Trophoblast cell (in vitro differentiated cells and primary cell): ENCODE measurements around the gene EFNA1.
"Not testable (repeated sequence)": the region's sequence is repeated elsewhere in the genome, so short reads cannot be mapped to it uniquely, and the experiment has no call there.

Experiments used
- DNase-seq, 2 donors: peaks; one replicate each; pipeline ENCODE4 v3.0.0-alpha.2; 2016
- H2AFZ ChIP-seq: 2 replicates; pipeline ENCODE4 v1.6.1; 2013; ENCODE audit warnings: low read length, moderate library complexity, mild to moderate bottlenecking; ENCODE audit not compliant: insufficient read depth, poor library complexity
- H2AK5ac ChIP-seq: 2 replicates; pipeline ENCODE4 v1.6.1; 2013; ENCODE audit warnings: mild to moderate bottlenecking, low read length
- H2BK120ac ChIP-seq: 2 replicates; pipeline ENCODE4 v1.6.1; 2013; ENCODE audit warnings: low read length, mild to moderate bottlenecking, moderate library complexity; ENCODE audit not compliant: insufficient read depth, poor library complexity
- H2BK12ac ChIP-seq: 2 replicates; pipeline ENCODE4 v1.6.1; 2013; ENCODE audit warnings: mild to moderate bottlenecking, low read length, moderate library complexity
- H2BK5ac ChIP-seq: 2 replicates; pipeline ENCODE4 v1.6.1; 2013; ENCODE audit warnings: low read length, low read depth, moderate library complexity, mild to moderate bottlenecking; ENCODE audit not compliant: poor library complexity
- H3K14ac ChIP-seq: 2 replicates; pipeline ENCODE4 v1.6.1; 2013; ENCODE audit warnings: mild to moderate bottlenecking, low read length
- H3K18ac ChIP-seq: 2 replicates; pipeline ENCODE4 v1.6.1; 2013; ENCODE audit warnings: mild to moderate bottlenecking, low read length
- H3K23ac ChIP-seq: 2 replicates; pipeline ENCODE4 v1.6.1; 2013; ENCODE audit warnings: low read length
- H3K27ac ChIP-seq: 2 replicates; pipeline ENCODE4 v1.5.1; 2013; ENCODE audit warnings: low read depth, mild to moderate bottlenecking, inconsistent platforms, low read length, moderate library complexity
- H3K27me3 ChIP-seq: 2 replicates; pipeline ENCODE4 v1.6.1; 2013; ENCODE audit warnings: inconsistent platforms, mild to moderate bottlenecking, low read length, moderate library complexity; ENCODE audit not compliant: insufficient read depth
- H3K36me3 ChIP-seq, 2 experiments: 1 replicate in 1 of 2; 2 replicates in 1 of 2; pipeline ENCODE4 v1.6.1; 2013; ENCODE audit warnings: low read length in 2 of 2, mild to moderate bottlenecking in 2 of 2, moderate library complexity in 1 of 2; ENCODE audit not compliant: insufficient read depth in 2 of 2, control insufficient read depth in 1 of 2
- H3K4ac ChIP-seq: 2 replicates; pipeline ENCODE4 v1.6.1; 2013; ENCODE audit warnings: low read depth, mild to moderate bottlenecking, low read length, moderate library complexity
- H3K4me1 ChIP-seq, 2 experiments: 1 replicate in 1 of 2; 2 replicates in 1 of 2; pipeline ENCODE4 v1.6.1; 2013; ENCODE audit warnings: low read length in 2 of 2, mild to moderate bottlenecking in 2 of 2, moderate library complexity in 1 of 2; ENCODE audit not compliant: insufficient read depth in 2 of 2, control insufficient read depth in 1 of 2
- H3K4me2 ChIP-seq: 2 replicates; pipeline ENCODE4 v1.6.1; 2013; ENCODE audit warnings: inconsistent platforms, mild to moderate bottlenecking, low read length, moderate library complexity
- H3K4me3 ChIP-seq: 2 replicates; pipeline ENCODE4 v1.5.1; 2013; ENCODE audit warnings: mild to moderate bottlenecking, low read depth, low read length, inconsistent platforms
- H3K79me1 ChIP-seq: one replicate; pipeline ENCODE4 v1.6.1; 2013; ENCODE audit warnings: low read length
- H3K79me2 ChIP-seq: 2 replicates; pipeline ENCODE4 v1.6.1; 2013; ENCODE audit warnings: low read length, mild to moderate bottlenecking; ENCODE audit not compliant: control insufficient read depth, insufficient read depth, poor library complexity
- H3K9ac ChIP-seq: 2 replicates; pipeline ENCODE4 v1.6.1; 2013; ENCODE audit warnings: mild to moderate bottlenecking, low read length
- H3K9me3 ChIP-seq: 2 replicates; pipeline ENCODE4 v1.6.1; 2013; ENCODE audit warnings: low read depth, mild to moderate bottlenecking, control low read depth, inconsistent platforms, low read length; ENCODE audit not compliant: insufficient read depth
- H4K12ac ChIP-seq: 2 replicates; pipeline ENCODE4 v1.6.1; 2013; ENCODE audit warnings: low read depth, mild to moderate bottlenecking, low read length, moderate library complexity
- H4K8ac ChIP-seq: 2 replicates; pipeline ENCODE4 v1.6.1; 2013; ENCODE audit warnings: low read depth, mild to moderate bottlenecking, low read length, moderate library complexity
- H4K91ac ChIP-seq: one replicate; pipeline ENCODE4 v1.6.1; 2013; ENCODE audit warnings: low read depth, mild to moderate bottlenecking, low read length, moderate library complexity
- WGBS: extraction: QIAGEN DNeasy Blood & Tissue Kit; methylation state at CpG from one replicate; pipeline ENCODE4 v1.1.7; 2013; ENCODE audit warnings: missing lambda C conversion rate; ENCODE audit not compliant: insufficient read length, insufficient coverage; ENCODE audit errors: extremely low coverage; 5-methylcytosine and 5-hydroxymethylcytosine counted together

The EFNA1 gene

GRCh38 chr1:155166051-155166470 is 38.4 kb downstream of the EFNA1 start:
- no peak overlapping the region for H2BK12ac ChIP-seq
- H3K4me1 ChIP-seq = peaks cover 4 to 14% of the 10 kb centered on the region in 2 experiments
- no peak overlapping the region for H3K9ac ChIP-seq
- H3K4ac ChIP-seq = no peak overlapping the region
- no peaks in the 10 kb centered on the region for H3K79me2 ChIP-seq
- no peak overlapping the region for H4K91ac ChIP-seq
- no peak overlapping the region for H3K27ac ChIP-seq
- H2AFZ ChIP-seq = no peak overlapping the region
- WGBS = no CpG with 5 or more reads among the region's 8 CpGs
- H2BK5ac ChIP-seq = no peak overlapping the region
- H3K18ac ChIP-seq = no peak overlapping the region
- H3K4me2 ChIP-seq = no peak overlapping the region
- no peaks in the 10 kb centered on the region for H3K9me3 ChIP-seq
- no peak overlapping the region for H3K4me3 ChIP-seq
- no peak overlapping the region for H2AK5ac ChIP-seq
- H3K36me3 ChIP-seq = peaks cover 8 to 14% of the 10 kb centered on the region in 2 experiments
- H4K12ac ChIP-seq = no peak overlapping the region
- no peak overlapping the region for H3K23ac ChIP-seq
- no peak overlapping the region for H2BK120ac ChIP-seq
- peak; percentile 84 to 86 for DNase-seq
- H4K8ac ChIP-seq = no peak overlapping the region
- no peaks in the 10 kb centered on the region for H3K79me1 ChIP-seq
- H3K14ac ChIP-seq = no peak overlapping the region
- no peaks in the 10 kb centered on the region for H3K27me3 ChIP-seq

GRCh38 chr1:155166471-155167165 is 38.9 kb downstream of the EFNA1 start:
- H3K79me2 ChIP-seq = no peaks in the 10 kb centered on the region
- H3K18ac ChIP-seq = no peak overlapping the region
- H2BK12ac ChIP-seq = no peak overlapping the region
- H4K12ac ChIP-seq = no peak overlapping the region
- peaks cover 4 to 14% of the 10 kb centered on the region in 2 experiments for H3K4me1 ChIP-seq
- H2AK5ac ChIP-seq = no peak overlapping the region
- H3K4ac ChIP-seq = no peak overlapping the region
- H3K27ac ChIP-seq = no peak overlapping the region
- H4K8ac ChIP-seq = no peak overlapping the region
- peak; percentile 98 for DNase-seq
- no peak overlapping the region for H3K9ac ChIP-seq
- H3K4me3 ChIP-seq = no peak overlapping the region
- no peak overlapping the region for H3K14ac ChIP-seq
- H3K9me3 ChIP-seq = no peaks in the 10 kb centered on the region
- no peaks in the 10 kb centered on the region for H3K27me3 ChIP-seq
- peaks cover 8 to 14% of the 10 kb centered on the region in 2 experiments for H3K36me3 ChIP-seq
- no peak overlapping the region for H2BK120ac ChIP-seq
- no peak overlapping the region for H3K4me2 ChIP-seq
- no peak overlapping the region for H4K91ac ChIP-seq
- no peak overlapping the region for H2AFZ ChIP-seq
- H2BK5ac ChIP-seq = no peak overlapping the region
- WGBS = no CpG with 5 or more reads among the region's 27 CpGs
- H3K79me1 ChIP-seq = no peaks in the 10 kb centered on the region
- no peak overlapping the region for H3K23ac ChIP-seq

GRCh38 chr1:155167166-155168104 is 39.8 kb downstream of the EFNA1 start:
- no peak overlapping the region for H3K27ac ChIP-seq
- H3K9me3 ChIP-seq = no peaks in the 10 kb centered on the region
- WGBS = no CpG with 5 or more reads among the region's 28 CpGs
- no peaks in the 10 kb centered on the region for H3K27me3 ChIP-seq
- peak overlapping the region; percentile 66 for H3K4me2 ChIP-seq
- no peak overlapping the region for H2AK5ac ChIP-seq
- no peaks in the 10 kb centered on the region for H3K79me2 ChIP-seq
- no peak overlapping the region for H3K9ac ChIP-seq
- H3K18ac ChIP-seq = peak overlapping the region; percentile 14
- peak overlapping the region; percentile 49 for H2AFZ ChIP-seq
- peak overlapping the region; percentile 25 for H2BK12ac ChIP-seq
- H4K91ac ChIP-seq = no peak overlapping the region
- no peak overlapping the region for H4K12ac ChIP-seq
- no peak overlapping the region for H2BK5ac ChIP-seq
- peaks cover 4 to 16% of the 10 kb centered on the region in 2 experiments for H3K4me1 ChIP-seq
- peak overlapping the region; percentile 19 for H4K8ac ChIP-seq
- no peaks in the 10 kb centered on the region for H3K79me1 ChIP-seq
- no peak overlapping the region for H3K23ac ChIP-seq
- no peak overlapping the region for H3K14ac ChIP-seq
- H3K36me3 ChIP-seq = peaks cover 8 to 14% of the 10 kb centered on the region in 2 experiments
- H3K4me3 ChIP-seq = no peak overlapping the region
- peak; percentile 98 to 99 for DNase-seq
- H2BK120ac ChIP-seq = peak overlapping the region; percentile 55
- H3K4ac ChIP-seq = no peak overlapping the region

GRCh38 chr1:155168105-155168445 is 40.4 kb downstream of the EFNA1 start:
- DNase-seq, H4K12ac ChIP-seq, H3K27ac ChIP-seq, H3K27me3 ChIP-seq, H3K18ac ChIP-seq, H3K4me2 ChIP-seq, H2AK5ac ChIP-seq, H4K91ac ChIP-seq, H4K8ac ChIP-seq, H2BK12ac ChIP-seq, H3K79me1 ChIP-seq, H3K79me2 ChIP-seq, H2BK120ac ChIP-seq, H3K14ac ChIP-seq, H3K4me3 ChIP-seq, H3K4ac ChIP-seq, H3K9ac ChIP-seq, H3K9me3 ChIP-seq, H2BK5ac ChIP-seq, H2AFZ ChIP-seq, H3K23ac ChIP-seq: not testable (repeated sequence)
- H3K4me1 ChIP-seq = peaks cover 4 to 16% of the 10 kb centered on the region in 2 experiments
- peaks cover 8 to 14% of the 10 kb centered on the region in 2 experiments for H3K36me3 ChIP-seq
- WGBS = no CpG with 5 or more reads among the region's 4 CpGs
